Thoracic aorta (tissue), 2 donors: ENCODE results near the gene SLC6A11. TPM values are rescaled to one million over a fixed set of nuclear protein-coding genes. Genes with fewer than 3 reads are reported as not detected.
A peak's percentile ranks its signal among the peaks of the same experiment; 100 is the strongest.

Source experiments
- ATAC-seq: fragments of 150-250 bp; one replicate; pipeline ENCODE4 v1.8.0; 2017; ENCODE audit warnings: low read depth; ENCODE audit not compliant: insufficient number of reproducible peaks, low FRiP score
- DNase-seq: peaks from one replicate; pipeline ENCODE4 v3.0.0-alpha.2; 2020; ENCODE audit warnings: low spot score
- H3K27ac ChIP-seq, 2 donors: fragments of 200-600 bp; sonication (generic); 1 replicate in 1 of 2; 2 replicates in 1 of 2; pipeline ENCODE4 v1.5.1; 2016; ENCODE audit warnings: mild to moderate bottlenecking in 2 of 2, moderate library complexity in 2 of 2
- H3K27me3 ChIP-seq: fragments of 200-600 bp; sonication (generic); replicated peaks from 2 replicates; pipeline ENCODE4 v1.6.0; 2016; ENCODE audit warnings: mild to moderate bottlenecking; ENCODE audit not compliant: insufficient read depth
- H3K36me3 ChIP-seq: fragments of 200-600 bp; sonication (generic); one replicate; pipeline ENCODE4 v1.5.1; 2016
- H3K4me1 ChIP-seq, 2 donors: fragments of 200-600 bp; sonication (generic); 1 replicate in 1 of 2; 2 replicates in 1 of 2; pipeline versions ENCODE4 v1.5.1 to v1.6.0; 2016; ENCODE audit warnings: low read depth in 2 of 2, mild to moderate bottlenecking in 1 of 2; ENCODE audit not compliant: control insufficient read depth in 1 of 2
- H3K4me3 ChIP-seq: fragments of 200-600 bp; sonication (generic); 2 replicates; pipeline ENCODE4 v1.5.1; 2016; ENCODE audit warnings: mild to moderate bottlenecking
- H3K9me3 ChIP-seq: fragments of 200-600 bp; sonication (generic); 2 replicates; pipeline ENCODE4 v1.5.1; 2016
- CTCF ChIP-seq: fragments of 200-600 bp; sonication (generic); IDR thresholded peaks from one replicate; pipeline ENCODE4 v1.5.1; 2019; ENCODE audit warnings: antibody characterized with exemption
- total RNA-seq, 2 donors: library from RNA; depleted of rRNA; stranded (reverse); fragments of >200 nt; gene quantifications; one replicate each; pipeline versions ENCODE4 v1.1.0 to v1.2.3, GENCODE V29; 2016

SLC6A11 gene
- total RNA-seq, 2 donors from 2014 or later: not detected

DNA sequence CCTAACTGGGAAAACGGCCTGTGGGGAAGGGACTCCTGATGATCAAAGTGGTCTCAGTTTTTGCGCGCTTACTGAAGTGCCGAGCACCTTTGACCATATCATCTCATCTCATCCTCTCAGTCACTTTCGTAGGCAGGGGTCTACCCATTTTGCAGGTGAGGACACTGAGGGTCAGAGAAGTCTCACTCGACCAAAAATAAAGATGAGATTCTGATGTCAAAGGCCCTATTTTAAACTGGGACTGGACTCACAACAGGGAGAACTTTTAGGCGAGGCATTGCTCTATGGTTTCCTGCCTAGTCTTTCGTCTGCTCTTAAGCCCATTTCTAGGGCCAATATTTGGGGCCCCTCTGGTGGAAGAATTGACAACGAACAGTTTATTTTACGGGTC lies 830 bp downstream of the SLC6A11 start:
- H3K9me3 ChIP-seq: no peaks in the 10 kb centered on the region
- ATAC-seq (peak; percentile 48), DNase-seq (no peak)
- no peak overlapping the region for H3K27ac ChIP-seq
- no peak for TF ChIP-seq CTCF
- H3K27me3 ChIP-seq: no peaks in the 10 kb centered on the region
- no peaks in the 10 kb centered on the region for H3K36me3 ChIP-seq
- H3K4me1 ChIP-seq: peaks cover 0 to 6% of the 10 kb centered on the region in 2 donors
- no peak overlapping the region for H3K4me3 ChIP-seq

DNA sequence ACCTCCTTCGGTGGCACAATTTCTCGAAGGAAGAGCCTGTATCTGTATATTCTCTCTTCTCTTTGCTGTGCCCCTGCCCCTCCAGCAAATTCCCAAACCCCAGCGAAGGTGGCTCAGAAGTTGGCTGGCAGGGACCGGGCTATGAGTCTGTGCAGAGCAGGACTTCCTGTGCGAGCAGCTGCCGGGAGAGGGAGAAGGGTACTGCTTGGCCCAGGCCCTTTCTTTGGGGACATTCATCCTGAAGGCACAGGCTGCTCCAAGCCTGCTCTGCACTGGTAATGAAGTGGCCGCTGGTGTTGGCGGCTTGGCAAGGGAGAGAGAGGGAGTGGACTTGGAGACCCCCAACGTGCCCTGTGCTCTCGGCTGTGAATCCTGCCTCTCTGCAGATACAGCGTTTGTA lies 1.5 kb downstream of the SLC6A11 start:
- Histone ChIP-seq H3K9me3 (no peaks in the 10 kb centered on the region), H3K27me3 (no peaks in the 10 kb centered on the region), H3K36me3 (no peaks in the 10 kb centered on the region), H3K4me3 (no peak overlapping the region), H3K27ac (no peak overlapping the region), H3K4me1 (peaks cover 0 to 6% of the 10 kb centered on the region in 2 donors)
- DNase-seq (no peak), ATAC-seq (no peak)
- TF ChIP-seq CTCF: no peak

DNA sequence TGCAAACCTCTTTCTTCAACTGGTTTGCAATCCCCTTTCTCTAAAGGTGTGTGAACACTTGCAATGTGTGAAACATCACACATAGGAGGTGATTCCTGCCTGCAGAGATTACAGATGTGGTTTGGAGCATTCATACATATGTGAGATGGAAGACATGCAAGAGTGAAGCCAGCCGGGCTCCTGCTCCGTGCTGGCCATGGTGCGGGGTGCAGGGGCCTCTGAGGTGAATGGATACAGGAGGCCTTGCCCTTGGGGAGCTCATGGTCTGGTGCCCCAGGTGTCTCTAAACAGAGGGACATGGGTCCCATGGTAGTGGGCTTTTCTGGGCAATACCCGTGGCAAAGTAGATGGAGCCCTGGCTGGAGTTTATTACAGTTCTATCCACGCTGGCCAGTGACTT lies 6.0 kb downstream of the SLC6A11 start:
- no peak overlapping the region for H3K27ac ChIP-seq
- no peaks in the 10 kb centered on the region for H3K27me3 ChIP-seq
- ATAC-seq (no peak), DNase-seq (no peak)
- H3K36me3 ChIP-seq: no peaks in the 10 kb centered on the region
- no peak for TF ChIP-seq CTCF
- H3K4me1 ChIP-seq: no peaks in the 10 kb centered on the region
- no peak overlapping the region for H3K4me3 ChIP-seq
- H3K9me3 ChIP-seq: no peaks in the 10 kb centered on the region

DNA sequence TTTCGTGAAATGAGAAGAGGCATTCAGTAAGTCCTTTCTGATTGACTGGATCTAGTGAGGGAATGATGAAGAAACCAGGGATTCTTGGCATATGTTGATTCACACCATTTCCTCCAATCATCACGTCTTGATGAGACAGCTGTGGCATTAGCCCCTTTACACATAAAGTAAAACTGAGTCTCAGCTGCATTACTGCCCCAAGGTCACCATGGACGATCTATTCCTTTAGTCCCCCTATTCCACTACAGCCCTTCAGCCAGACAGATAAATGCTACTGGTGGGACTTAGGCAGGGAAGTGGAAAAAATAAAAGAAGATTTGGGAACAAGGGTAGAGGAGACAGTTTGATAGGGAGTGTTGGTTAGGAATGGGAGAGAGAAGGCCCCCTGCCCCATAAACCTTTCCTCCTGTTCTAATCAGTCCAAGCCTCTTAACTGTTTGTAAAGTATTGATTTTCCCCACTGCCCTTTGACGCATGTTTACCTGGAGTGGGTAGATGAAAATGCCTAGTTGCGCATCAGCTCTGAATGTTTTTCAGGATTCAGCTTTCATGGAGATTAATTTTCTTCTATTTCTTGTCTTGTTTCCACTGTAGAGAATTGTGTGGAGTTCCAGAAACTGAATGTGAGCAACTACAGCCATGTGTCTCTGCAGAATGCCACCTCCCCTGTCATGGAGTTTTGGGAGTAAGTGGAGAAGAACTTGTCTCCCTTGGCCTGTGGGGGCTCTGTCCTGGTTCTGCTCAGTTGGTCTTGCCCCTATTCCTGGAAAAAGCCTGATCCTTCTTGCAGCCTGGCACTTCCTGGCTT lies 6.9 kb downstream of the SLC6A11 start:
- no peak for ATAC-seq
- H3K4me3 ChIP-seq: no peak overlapping the region

GRCh38 chr3:10823516-10823818 lies 7.4 kb downstream of the SLC6A11 start:
- no peak for TF ChIP-seq CTCF
- Histone ChIP-seq H3K4me1 (no peaks in the 10 kb centered on the region), H3K4me3 (no peak overlapping the region), H3K9me3 (no peaks in the 10 kb centered on the region), H3K36me3 (no peaks in the 10 kb centered on the region), H3K27ac (no peak overlapping the region), H3K27me3 (no peaks in the 10 kb centered on the region)
- ATAC-seq (no peak), DNase-seq (no peak)

More for the DNA sequence above, 6.9 kb downstream of the SLC6A11 start:
- no peak for DNase-seq
- TF ChIP-seq CTCF: no peak
- Histone ChIP-seq H3K4me1 (no peaks in the 10 kb centered on the region), H3K9me3 (no peaks in the 10 kb centered on the region), H3K27ac (no peak overlapping the region), H3K27me3 (no peaks in the 10 kb centered on the region), H3K36me3 (no peaks in the 10 kb centered on the region)
